Breast epithelium (tissue), 4 donors: ENCODE results near the gene GNAI2. TPM values are rescaled to one million over a fixed set of nuclear protein-coding genes. Genes with fewer than 3 reads are reported as not detected.

Source experiments
- DNase-seq, 2 donors: peaks; one replicate each; pipeline ENCODE4 v3.0.0-alpha.2; 2019; ENCODE audit warnings: low spot score in 2 of 2
- H3K27ac ChIP-seq, 2 donors: fragments of 200-600 bp; sonication (generic) in 1 of 2; one replicate each; pipeline ENCODE4 v1.5.1; 2016 to 2019; ENCODE audit warnings: mild to moderate bottlenecking in 1 of 2
- H3K27me3 ChIP-seq, 2 donors: fragments of 200-600 bp; sonication (generic) in 1 of 2; one replicate each; pipeline versions ENCODE4 v1.5.1 to v1.6.0; 2017 to 2019; ENCODE audit warnings: control low read depth in 1 of 2, mild to moderate bottlenecking in 1 of 2
- H3K36me3 ChIP-seq: fragments of 200-600 bp; one replicate; pipeline ENCODE4 v1.5.1; 2019
- H3K4me1 ChIP-seq, 2 donors: fragments of 200-600 bp; sonication (generic); one replicate each; pipeline ENCODE4 v1.5.1; 2016 to 2019; ENCODE audit warnings: control low read depth in 1 of 2
- H3K4me3 ChIP-seq, 3 donors: fragments of 200-600 bp; sonication (generic); 1 replicate in 2 of 3; 2 replicates in 1 of 3; pipeline ENCODE4 v1.5.1; 2016 to 2019; ENCODE audit warnings: mild to moderate bottlenecking in 3 of 3, moderate library complexity in 2 of 3
- H3K9me3 ChIP-seq, 2 donors: fragments of 200-600 bp; sonication (generic) in 1 of 2; one replicate each; pipeline ENCODE4 v1.5.1; 2016 to 2019; ENCODE audit warnings: control low read depth in 1 of 2
- POLR2A ChIP-seq: fragments of 450-650 bp; IDR thresholded peaks from one replicate; pipeline ENCODE4 v1.6.1; 2016; ENCODE audit warnings: antibody characterized with exemption, mild to moderate bottlenecking, moderate library complexity
- POLR2AphosphoS5 ChIP-seq, 3 donors: sonication (generic); formaldehyde crosslinking; IDR thresholded peaks; one replicate each; pipeline ENCODE4 v1.6.1; 2017; ENCODE audit warnings: antibody characterized with exemption in 3 of 3
- intact Hi-C: fragments of 100-400 bp; cut with DNase I; formaldehyde crosslinking; loops from one replicate; pipeline ENCODE4 v1.15.1; 2023; ENCODE audit warnings: low total_unique reads
- total RNA-seq, 3 donors: library from RNA; depleted of rRNA; stranded (reverse); fragments of >200 nt; gene quantifications; one replicate each; pipeline ENCODE4 v1.1.0, GENCODE V29; 2016
- TF ChIP-seq, protein P1 (sequence below), 3 donors: fragments of 450-650 bp; IDR thresholded peaks; one replicate each; pipeline ENCODE4 v1.5.1; 2016 to 2017; ENCODE audit warnings: antibody characterized with exemption in 3 of 3, mild to moderate bottlenecking in 3 of 3, moderate library complexity in 3 of 3

The GNAI2 gene
- total RNA-seq, 3 donors from 2014 or later, result 95.3 to 232 (median 162) TPM

DNA sequence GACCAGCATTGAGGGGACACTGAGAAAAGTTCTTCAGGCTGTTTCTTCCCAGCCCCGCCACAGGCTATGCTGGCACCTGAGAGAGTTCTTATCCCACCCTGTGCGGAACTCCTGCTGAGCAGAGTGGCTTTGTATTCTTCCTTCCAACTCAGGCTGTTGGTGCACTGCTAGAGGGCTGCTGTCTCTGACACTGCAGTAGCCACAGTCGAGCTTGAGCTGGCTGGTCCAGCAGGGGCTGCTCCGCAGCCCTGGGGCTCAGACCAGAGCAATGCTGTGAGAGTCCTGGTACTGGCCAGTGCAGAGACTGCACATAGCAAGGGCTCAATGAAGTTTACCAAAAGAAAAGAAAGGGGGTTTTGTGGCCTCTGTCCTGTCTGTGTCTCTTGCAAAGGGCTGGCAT lies 3.6 kb downstream of the GNAI2 start:
- Histone ChIP-seq H3K4me1 (peaks cover 30 to 32% of the 10 kb centered on the region in 2 donors), H3K27ac (peak overlapping the region; percentile 91), H3K4me3 (no peak overlapping the region), H3K9me3 (no peaks in the 10 kb centered on the region), H3K36me3 (no peaks in the 10 kb centered on the region), H3K27me3 (no peaks in the 10 kb centered on the region)
- intact Hi-C loops, result no loop called here
- no peak for DNase-seq
- TF ChIP-seq POLR2AphosphoS5 (IDR thresholded peaks at IDR 0.05) (no peak), POLR2A (no peak)
- TF ChIP-seq, protein P1, sequence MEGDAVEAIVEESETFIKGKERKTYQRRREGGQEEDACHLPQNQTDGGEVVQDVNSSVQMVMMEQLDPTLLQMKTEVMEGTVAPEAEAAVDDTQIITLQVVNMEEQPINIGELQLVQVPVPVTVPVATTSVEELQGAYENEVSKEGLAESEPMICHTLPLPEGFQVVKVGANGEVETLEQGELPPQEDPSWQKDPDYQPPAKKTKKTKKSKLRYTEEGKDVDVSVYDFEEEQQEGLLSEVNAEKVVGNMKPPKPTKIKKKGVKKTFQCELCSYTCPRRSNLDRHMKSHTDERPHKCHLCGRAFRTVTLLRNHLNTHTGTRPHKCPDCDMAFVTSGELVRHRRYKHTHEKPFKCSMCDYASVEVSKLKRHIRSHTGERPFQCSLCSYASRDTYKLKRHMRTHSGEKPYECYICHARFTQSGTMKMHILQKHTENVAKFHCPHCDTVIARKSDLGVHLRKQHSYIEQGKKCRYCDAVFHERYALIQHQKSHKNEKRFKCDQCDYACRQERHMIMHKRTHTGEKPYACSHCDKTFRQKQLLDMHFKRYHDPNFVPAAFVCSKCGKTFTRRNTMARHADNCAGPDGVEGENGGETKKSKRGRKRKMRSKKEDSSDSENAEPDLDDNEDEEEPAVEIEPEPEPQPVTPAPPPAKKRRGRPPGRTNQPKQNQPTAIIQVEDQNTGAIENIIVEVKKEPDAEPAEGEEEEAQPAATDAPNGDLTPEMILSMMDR (IDR thresholded peaks at IDR 0.05), result no peak

DNA sequence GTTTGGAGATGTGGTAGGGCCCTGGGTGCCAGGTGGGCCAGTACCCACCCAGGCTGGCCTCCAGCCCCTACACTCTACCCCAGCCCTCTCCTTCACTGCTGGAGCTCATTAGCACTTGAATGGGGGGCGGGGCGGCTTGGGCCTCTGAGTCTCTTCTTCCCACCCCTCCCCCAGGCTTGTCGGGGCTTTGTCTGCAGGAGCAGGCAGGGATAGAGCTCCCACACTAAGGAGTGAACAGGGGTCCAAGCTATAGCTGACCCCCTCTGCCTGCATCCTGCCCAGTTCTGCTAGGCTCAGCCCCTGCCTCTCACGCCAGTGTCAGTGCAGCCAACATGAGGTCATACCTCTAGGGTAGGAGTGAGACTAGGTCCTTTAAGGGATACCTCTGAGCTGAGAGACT lies 5.2 kb downstream of the GNAI2 start:
- peak overlapping the region; percentile 91 to 93 for H3K27ac ChIP-seq

DNA sequence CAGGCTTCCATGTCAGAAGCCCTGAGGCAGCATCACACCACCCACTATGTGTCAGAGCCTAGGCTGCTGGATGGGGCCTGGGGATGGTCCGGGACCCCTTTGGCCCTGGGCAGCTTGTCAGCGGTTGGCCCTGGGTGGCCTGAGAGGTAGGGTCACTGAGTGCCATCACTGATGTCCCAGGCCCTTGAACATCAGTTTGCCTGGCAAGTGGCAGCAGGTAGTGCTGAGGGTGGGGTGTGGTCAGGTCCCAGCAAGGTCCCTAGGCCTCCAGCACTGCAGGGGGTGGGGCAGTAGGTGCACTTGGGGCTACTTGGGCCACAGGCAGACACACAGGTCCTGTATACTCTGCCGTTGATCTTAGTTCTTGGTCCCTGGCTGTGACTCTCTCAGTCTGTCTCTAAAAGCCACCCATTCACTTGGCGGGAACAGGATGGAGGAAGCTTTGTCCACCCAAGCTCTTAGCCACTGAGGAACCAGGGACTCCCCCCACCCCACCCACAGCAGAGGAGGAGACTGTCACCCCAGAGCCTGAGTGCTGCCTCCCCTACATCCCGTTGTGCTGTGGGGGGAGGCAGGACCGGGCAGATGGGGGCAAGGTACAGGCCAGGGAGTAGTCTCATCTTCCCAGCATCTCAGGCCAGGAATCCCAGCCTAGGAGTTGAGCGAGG lies 5.8 kb downstream of the GNAI2 start:
- H3K9me3 ChIP-seq, result no peaks in the 10 kb centered on the region
- peak overlapping the region in 1 of 3 donors; percentile 11 for H3K4me3 ChIP-seq
- H3K4me1 ChIP-seq, result peaks cover 33 to 51% of the 10 kb centered on the region in 2 donors
- peak overlapping the region; percentile 78 to 93 for H3K27ac ChIP-seq
- no peaks in the 10 kb centered on the region for H3K27me3 ChIP-seq
- no peaks in the 10 kb centered on the region for H3K36me3 ChIP-seq
- TF ChIP-seq POLR2A (no peak), POLR2AphosphoS5 (IDR thresholded peaks at IDR 0.05) (no peak)
- TF ChIP-seq, protein P1 (IDR thresholded peaks at IDR 0.05), result no peak
- intact Hi-C loops, result no loop called here
- DNase-seq, result no peak

More for the DNA sequence above, 5.2 kb downstream of the GNAI2 start:
- TF ChIP-seq, protein P1 (IDR thresholded peaks at IDR 0.05), result no peak
- H3K4me1 ChIP-seq, result peaks cover 30 to 46% of the 10 kb centered on the region in 2 donors
- intact Hi-C loops, result no loop called here
- no peaks in the 10 kb centered on the region for H3K36me3 ChIP-seq
- no peak for DNase-seq
- H3K27me3 ChIP-seq, result no peaks in the 10 kb centered on the region
- H3K9me3 ChIP-seq, result no peaks in the 10 kb centered on the region
- peak overlapping the region in 1 of 3 donors; percentile 11 for H3K4me3 ChIP-seq

- Histone ChIP-seq H3K27me3 (no peaks in the 10 kb centered on the region), H3K4me3 (peak overlapping the region in 1 of 3 donors; percentile 43), H3K36me3 (no peaks in the 10 kb centered on the region), H3K4me1 (peaks cover 37 to 57% of the 10 kb centered on the region in 2 donors), H3K27ac (peak overlapping the region; percentile 78 to 93), H3K9me3 (no peaks in the 10 kb centered on the region)
- no peak for DNase-seq
- TF ChIP-seq, protein P1 (IDR thresholded peaks at IDR 0.05), result no peak
- intact Hi-C loops, result no loop called here
Measured at GRCh38 chr3:50242381-50242770, 6.4 kb downstream of the GNAI2 start.

- H3K9me3 ChIP-seq, result no peaks in the 10 kb centered on the region
- TF ChIP-seq, protein P1 (IDR thresholded peaks at IDR 0.05), result no peak
- TF ChIP-seq POLR2A, result no peak
- no peaks in the 10 kb centered on the region for H3K36me3 ChIP-seq
- no peak for DNase-seq
- no peaks in the 10 kb centered on the region for H3K27me3 ChIP-seq
- peaks cover 40 to 58% of the 10 kb centered on the region in 2 donors for H3K4me1 ChIP-seq
- intact Hi-C loops, result no loop called here
- peak overlapping the region; percentile 78 to 93 for H3K27ac ChIP-seq
- H3K4me3 ChIP-seq, result peak overlapping the region in 2 of 3 donors; percentile 7 to 43
Measured at GRCh38 chr3:50242851-50243542, 7.0 kb downstream of the GNAI2 start.
